ENCODE data around the gene CIBAR2. TPM values are rescaled to one million over a fixed set of nuclear protein-coding genes. Genes with fewer than 3 reads are reported as not detected.

The CIBAR2 gene
- total RNA-seq, 2 experiments from 2014 or later: not detected

GRCh38 chr16:85057948-85058347 is 54.3 kb downstream of the CIBAR2 start:
- ChIA-PET POLR2A (no interaction called here), CTCF (interaction anchor here (0.9 to 3.6 kb wide), 4 partner anchors 11 to 57 kb away, joined by 3 to 18 read pairs (median 4); no protein-coding TSS in a partner anchor)
- intact Hi-C loops (cut with micrococcal nuclease): loop anchor here (5.0 kb wide), 1 partner anchor 46 kb away; the partner anchor contains the start of gene ZDHHC7
- no peak for TF ChIP-seq CTCF (IDR thresholded peaks at IDR 0.05)
- ATAC-seq: no peak
- no peak for DNase-seq
- Mint-ChIP-seq H3K4me3 (no peak overlapping the region), H3K27me3 (no peaks in the 10 kb centered on the region), H3K9me3 (no peaks in the 10 kb centered on the region), H3K4me1 (ENCODE audit: low read depth) (peaks cover 59% of the 10 kb centered on the region), H3K36me3 (ENCODE audit: low read depth) (peaks cover 4% of the 10 kb centered on the region), H3K27ac (no peak overlapping the region)

GRCh38 chr16:85057212-85057889 is 54.9 kb downstream of the CIBAR2 start:
- DNase-seq: peak; percentile 38
- no peak for TF ChIP-seq CTCF (IDR thresholded peaks at IDR 0.05)
- peaks cover 58% of the 10 kb centered on the region for H3K4me1 Mint-ChIP-seq (ENCODE audit: low read depth)
- no peaks in the 10 kb centered on the region for H3K27me3 Mint-ChIP-seq
- no peak overlapping the region for H3K4me3 Mint-ChIP-seq
- H3K9me3 Mint-ChIP-seq: no peaks in the 10 kb centered on the region
- H3K36me3 Mint-ChIP-seq (ENCODE audit: low read depth): peaks cover 4% of the 10 kb centered on the region
- ATAC-seq: no peak
- POLR2A ChIA-PET: interaction anchor here (1.2 kb wide), 1 partner anchor 11 kb away, joined by 3 read pairs; no protein-coding TSS in a partner anchor
- CTCF ChIA-PET: interaction anchor here (0.6 to 3.6 kb wide), 6 partner anchors 12 to 58 kb away, joined by 3 to 18 read pairs (median 4); no protein-coding TSS in a partner anchor
- intact Hi-C loops (cut with micrococcal nuclease): loop anchor here (5.0 kb wide), 1 partner anchor 45 kb away; the partner anchor contains the start of gene ZDHHC7
- H3K27ac Mint-ChIP-seq: peak overlapping the region; percentile 34

GRCh38 chr16:85056211-85056748 is 56.0 kb downstream of the CIBAR2 start:
- no peaks in the 10 kb centered on the region for H3K27me3 Mint-ChIP-seq
- H3K9me3 Mint-ChIP-seq: no peaks in the 10 kb centered on the region
- ATAC-seq: no peak
- peaks cover 47% of the 10 kb centered on the region for H3K4me1 Mint-ChIP-seq (ENCODE audit: low read depth)
- CTCF ChIA-PET: interaction anchor here (0.9 to 2.2 kb wide), 11 partner anchors 9 to 104 kb away, joined by 3 to 11 read pairs (median 5); partner anchors contain the start of gene ZDHHC7
- POLR2A ChIA-PET: interaction anchor here (0.6 to 1.4 kb wide), 8 partner anchors 9 to 451 kb away, joined by 3 to 5 read pairs (median 3); partner anchors contain the start of genes KIAA0513 and ZDHHC7
- peaks cover 4% of the 10 kb centered on the region for H3K36me3 Mint-ChIP-seq (ENCODE audit: low read depth)
- intact Hi-C loops (cut with micrococcal nuclease): loop anchor here (5.0 kb wide), 1 partner anchor 44 kb away; the partner anchor contains the start of gene ZDHHC7
- DNase-seq: no peak
- H3K4me3 Mint-ChIP-seq: peak overlapping the region; percentile 72
- TF ChIP-seq CTCF (IDR thresholded peaks at IDR 0.05): no peak
- peak overlapping the region; percentile 91 for H3K27ac Mint-ChIP-seq

- TF ChIP-seq CTCF (IDR thresholded peaks at IDR 0.05): no peak
- no peaks in the 10 kb centered on the region for H3K27me3 Mint-ChIP-seq
- CTCF ChIA-PET: interaction anchor here (0.9 to 2.2 kb wide), 12 partner anchors 9 to 318 kb away, joined by 3 to 11 read pairs (median 4); partner anchors contain the start of gene ZDHHC7
- H3K4me3 Mint-ChIP-seq: peak overlapping the region; percentile 72
- POLR2A ChIA-PET: interaction anchor here (0.6 to 1.4 kb wide), 9 partner anchors 8 to 450 kb away, joined by 3 to 7 read pairs (median 3); partner anchors contain the start of genes KIAA0513 and ZDHHC7
- H3K36me3 Mint-ChIP-seq (ENCODE audit: low read depth): peaks cover 4% of the 10 kb centered on the region
- intact Hi-C loops (cut with micrococcal nuclease): loop anchor here (1.0 to 5.0 kb wide), 2 partner anchors 26 to 43 kb away; partner anchors contain the start of gene ZDHHC7
- peaks cover 45% of the 10 kb centered on the region for H3K4me1 Mint-ChIP-seq (ENCODE audit: low read depth)
- peak; percentile 94 for DNase-seq
- peak; percentile 91 for ATAC-seq
- H3K27ac Mint-ChIP-seq: peak overlapping the region; percentile 91
- H3K9me3 Mint-ChIP-seq: no peaks in the 10 kb centered on the region
Observed at GRCh38 chr16:85055493-85056210, 56.6 kb downstream of the CIBAR2 start.
